HuH-7.5 (cell line): ENCODE measurements around the gene UBE2D3.

Experiments
- DNase-seq: peaks from one replicate; pipeline ENCODE4 v3.0.0; 2011; ENCODE audit warnings: low spot score

The UBE2D3 gene

DNA sequence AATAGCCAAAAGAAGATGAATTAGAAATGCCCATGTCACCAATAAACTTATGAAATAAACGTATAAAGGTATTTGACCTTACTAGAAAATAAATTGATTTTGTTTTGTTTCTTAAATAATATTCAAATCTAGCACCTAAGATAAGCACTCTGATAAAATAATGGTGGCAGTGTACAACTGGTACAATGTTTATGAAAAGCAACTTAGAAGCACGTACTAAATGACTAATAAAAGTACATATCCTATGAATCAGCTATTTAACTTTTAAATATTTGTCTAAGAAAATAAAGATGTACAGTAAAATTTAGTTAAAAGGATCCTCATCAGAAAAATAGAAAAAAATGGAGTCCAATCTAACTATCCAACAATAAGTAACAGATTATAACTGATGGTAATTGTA lies 73.3 kb downstream of the UBE2D3 start:
- no peak for DNase-seq

DNA sequence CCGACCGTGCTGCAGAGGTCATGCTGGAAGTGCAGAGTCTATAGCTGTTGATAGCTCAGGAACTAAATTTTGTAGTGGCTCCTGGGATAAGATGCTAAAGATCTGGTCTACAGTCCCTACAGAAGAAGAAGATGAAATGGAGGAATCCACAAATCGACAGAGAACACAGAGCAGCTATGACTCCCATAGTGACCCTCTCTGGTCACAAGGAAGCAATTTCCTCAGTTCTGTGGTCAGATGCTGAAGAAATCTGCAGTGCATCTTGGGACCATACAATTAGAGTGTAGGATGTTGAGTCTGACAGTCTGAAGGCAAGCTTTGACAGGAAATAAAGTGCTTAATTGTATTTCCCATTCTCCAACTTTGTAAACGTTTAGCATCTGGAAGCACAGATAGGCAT lies 75.4 kb downstream of the UBE2D3 start:
- DNase-seq: no peak
